GM21381 (cell line): ENCODE measurements around the gene HMGCS2.

Source experiments
- ATAC-seq: cut with Tn5 transposase; IDR thresholded peaks from one replicate; pipeline ENCODE4 v1.9.1; 2021; ENCODE audit warnings: mild to moderate bottlenecking, moderate library complexity; ENCODE audit not compliant: unreplicated experiment

HMGCS2 gene

DNA sequence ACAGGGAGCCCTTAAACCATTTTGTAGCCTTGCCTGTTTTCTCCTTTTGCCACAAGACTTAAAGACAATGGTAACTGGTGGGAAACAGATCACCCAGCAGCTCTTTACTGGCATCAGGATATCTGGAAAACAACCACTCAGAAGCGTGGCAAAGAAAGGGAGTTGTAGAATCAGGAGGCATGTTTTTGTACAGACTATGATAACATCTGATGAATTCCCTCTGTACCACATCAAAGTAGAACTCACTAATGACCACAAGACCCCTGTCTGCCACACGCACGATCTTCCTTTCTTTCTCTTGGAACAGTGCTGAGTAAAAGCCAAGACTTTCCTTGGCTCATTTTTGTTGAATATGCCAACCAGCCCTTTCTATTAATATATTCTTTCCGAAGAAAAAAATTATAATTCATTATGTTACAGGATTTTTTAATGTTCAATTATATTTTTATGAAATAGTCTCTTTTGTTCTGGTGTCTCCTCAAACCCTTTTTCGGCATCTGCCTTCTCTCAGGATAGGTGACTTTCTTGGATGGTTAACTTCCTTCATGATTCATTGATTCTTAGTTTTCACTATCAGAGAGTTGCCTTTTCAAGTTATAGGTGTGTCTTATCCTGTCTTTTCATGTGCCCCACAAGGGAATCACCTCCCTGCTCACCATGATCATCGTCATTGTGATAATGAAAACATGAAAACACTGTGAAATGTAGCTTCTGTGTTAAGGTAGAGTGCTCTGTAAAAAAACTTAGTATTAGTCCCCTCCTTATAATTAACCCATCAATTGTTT lies 64.8 kb downstream of the HMGCS2 start:
- ATAC-seq: no peak

GRCh38 chr1:119702384-119702783 lies 66.3 kb downstream of the HMGCS2 start:
- no peak for ATAC-seq

DNA sequence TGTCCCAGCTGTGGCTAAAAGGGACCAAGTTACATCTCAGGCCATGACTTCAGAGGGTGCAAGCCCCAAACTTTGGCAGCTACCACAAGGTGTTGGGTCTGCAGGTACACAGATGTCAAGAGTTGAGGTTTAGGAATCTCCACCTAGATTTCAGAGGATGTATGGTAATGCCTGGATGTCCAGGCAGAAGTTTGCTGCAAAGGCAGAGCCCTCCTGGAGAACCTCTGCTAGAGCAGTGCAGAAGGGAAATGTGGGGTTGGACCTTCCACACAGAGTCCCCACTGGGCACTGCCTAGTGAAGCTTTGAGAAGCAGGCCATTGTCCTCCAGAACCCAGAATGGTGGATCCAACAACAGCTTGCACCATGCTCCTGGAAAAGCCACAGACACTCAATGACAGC lies 67.0 kb downstream of the HMGCS2 start:
- ATAC-seq: no peak

- no peak for ATAC-seq
Observed at GRCh38 chr1:119700326-119700725, 68.4 kb downstream of the HMGCS2 start.
